HEK293 (cell line): Measurements from ENCODE around the gene DEDD.
A peak's percentile ranks its signal among the peaks of the same experiment; 100 is the strongest.

Source experiments
- CTCF ChIA-PET: fragments of 350-600 bp; formaldehyde crosslinking; extraction: SDS; loops from one replicate; lab custom pipeline; 2021; ENCODE audit warnings: antibody characterized with exemption; lab: Yijun Ruan, JAX
- POLR2A ChIA-PET: fragments of 300-600 bp; formaldehyde crosslinking; extraction: SDS; loops from one replicate; lab custom pipeline; 2020; ENCODE audit warnings: antibody characterized with exemption, inconsistent platforms; lab: Yijun Ruan, JAX
- H3K27ac ChIP-seq: fragments of 200-500 bp; sonication (Bioruptor generic); 2 replicates; pipeline ENCODE4 v1.5.1; 2014; ENCODE audit warnings: low read depth, low read length, control low read depth, inconsistent platforms; ENCODE audit errors: extremely low read depth
- H3K36me3 ChIP-seq, 2 experiments: fragments of 200-500 bp in 1 of 2; sonication (Bioruptor generic) in 1 of 2; 1 replicate in 1 of 2; 2 replicates in 1 of 2; pipeline ENCODE4 v1.5.1; 2014 to 2017; ENCODE audit warnings: inconsistent platforms in 2 of 2, low read length in 2 of 2; ENCODE audit not compliant: control insufficient read depth in 2 of 2, insufficient read depth in 1 of 2
- H3K4me1 ChIP-seq: fragments of 200-500 bp; sonication (Bioruptor generic); 2 replicates; pipeline ENCODE4 v1.5.1; 2014; ENCODE audit warnings: mild to moderate bottlenecking, low read length, inconsistent platforms; ENCODE audit not compliant: control insufficient read depth, insufficient read depth
- H3K4me3 ChIP-seq: 2 replicates; pipeline ENCODE4 v1.5.1; 2011; ENCODE audit warnings: low read depth, mild to moderate bottlenecking, control low read depth, low read length, moderate library complexity
- H3K9me3 ChIP-seq: fragments of 200-500 bp; sonication (Bioruptor generic); 2 replicates; pipeline ENCODE4 v1.5.1; 2014; ENCODE audit warnings: low read depth, low read length, inconsistent platforms; ENCODE audit not compliant: control insufficient read depth, insufficient read depth
- GLI2 ChIP-seq: fragments of 450-650 bp; formaldehyde crosslinking; IDR thresholded peaks from 2 replicates; pipeline ENCODE4; 2017; ENCODE audit warnings: missing biosample characterization, missing genetic modification characterization, low read depth, borderline replicate concordance
- KLF8 ChIP-seq: fragments of 450-650 bp; formaldehyde crosslinking; IDR thresholded peaks from 2 replicates; pipeline ENCODE4 v1.5.1; 2016; ENCODE audit warnings: missing biosample characterization, missing genetic modification characterization
- RBAK ChIP-seq: fragments of 450-650 bp; formaldehyde crosslinking; IDR thresholded peaks from 2 replicates; pipeline ENCODE4 v1.5.1; 2016; ENCODE audit warnings: missing biosample characterization, missing genetic modification characterization
- SCRT1 ChIP-seq: fragments of 450-650 bp; formaldehyde crosslinking; IDR thresholded peaks from 2 replicates; pipeline ENCODE4 v1.5.1; 2016; ENCODE audit warnings: missing biosample characterization, missing genetic modification characterization, borderline replicate concordance
- SCRT2 ChIP-seq: fragments of 450-650 bp; formaldehyde crosslinking; IDR thresholded peaks from 2 replicates; pipeline ENCODE4 v1.5.1; 2016; ENCODE audit warnings: missing biosample characterization, missing genetic modification characterization
- ZBTB10 ChIP-seq: fragments of 450-650 bp; formaldehyde crosslinking; IDR thresholded peaks from 2 replicates; pipeline ENCODE4 v1.5.1; 2016; ENCODE audit warnings: missing biosample characterization, missing genetic modification characterization
- ZBTB20 ChIP-seq: fragments of 450-650 bp; formaldehyde crosslinking; IDR thresholded peaks from 2 replicates; pipeline ENCODE4 v1.5.1; 2016; ENCODE audit warnings: missing biosample characterization, missing genetic modification characterization
- ZFP37 ChIP-seq: fragments of 450-650 bp; formaldehyde crosslinking; IDR thresholded peaks from 2 replicates; pipeline ENCODE4 v1.5.1; 2016; ENCODE audit warnings: missing biosample characterization, missing genetic modification characterization
- ZNF112 ChIP-seq: fragments of 450-650 bp; formaldehyde crosslinking; IDR thresholded peaks from 2 replicates; pipeline ENCODE4 v1.5.0; 2017; ENCODE audit warnings: missing biosample characterization, missing genetic modification characterization
- ZNF175 ChIP-seq: fragments of 450-650 bp; formaldehyde crosslinking; IDR thresholded peaks from 2 replicates; pipeline ENCODE4 v1.5.1; 2016; ENCODE audit warnings: missing biosample characterization, missing genetic modification characterization
- ZNF211 ChIP-seq: fragments of 450-650 bp; formaldehyde crosslinking; IDR thresholded peaks from 2 replicates; pipeline ENCODE4 v1.5.1; 2016; ENCODE audit warnings: low read depth, missing biosample characterization, missing genetic modification characterization
- ZNF280C ChIP-seq: fragments of 450-650 bp; formaldehyde crosslinking; IDR thresholded peaks from 2 replicates; pipeline ENCODE4 v1.5.1; 2016; ENCODE audit warnings: missing biosample characterization, missing genetic modification characterization
- ZNF292 ChIP-seq: fragments of 450-650 bp; formaldehyde crosslinking; IDR thresholded peaks from 2 replicates; pipeline ENCODE4 v1.5.1; 2016; ENCODE audit warnings: low read depth, missing biosample characterization, missing genetic modification characterization, borderline replicate concordance
- ZNF37A ChIP-seq: fragments of 450-650 bp; IDR thresholded peaks from 2 replicates; pipeline ENCODE4 v1.5.1; 2018; ENCODE audit warnings: missing biosample characterization, missing genetic modification characterization
- ZNF473 ChIP-seq: fragments of 450-650 bp; formaldehyde crosslinking; IDR thresholded peaks from 2 replicates; pipeline ENCODE4 v1.5.1; 2017; ENCODE audit warnings: missing biosample characterization, missing genetic modification characterization
- ZNF513 ChIP-seq: fragments of 450-650 bp; IDR thresholded peaks from 2 replicates; pipeline ENCODE4 v1.5.1; 2018; ENCODE audit warnings: missing biosample characterization, missing genetic modification characterization
- ZNF600 ChIP-seq: fragments of 450-650 bp; formaldehyde crosslinking; IDR thresholded peaks from 2 replicates; pipeline ENCODE4 v1.5.1; 2016; ENCODE audit warnings: missing biosample characterization, missing genetic modification characterization
- ZNF610 ChIP-seq: fragments of 450-650 bp; formaldehyde crosslinking; IDR thresholded peaks from 2 replicates; pipeline ENCODE4 v1.5.1; 2016; ENCODE audit warnings: missing biosample characterization, missing genetic modification characterization, borderline replicate concordance
- ZNF623 ChIP-seq: fragments of 450-650 bp; formaldehyde crosslinking; IDR thresholded peaks from 2 replicates; pipeline ENCODE4 v1.5.1; 2016; ENCODE audit warnings: missing biosample characterization, missing genetic modification characterization
- ZNF626 ChIP-seq: fragments of 450-650 bp; sonication (Bioruptor Pico); formaldehyde crosslinking; IDR thresholded peaks from 2 replicates; pipeline ENCODE4 v1.5.1; 2018; ENCODE audit warnings: missing biosample characterization, missing genetic modification characterization, inconsistent platforms
- ZNF629 ChIP-seq: fragments of 450-650 bp; formaldehyde crosslinking; IDR thresholded peaks from 2 replicates; pipeline ENCODE4 v1.5.1; 2017; ENCODE audit warnings: missing biosample characterization, missing genetic modification characterization
- ZNF660 ChIP-seq: fragments of 450-650 bp; IDR thresholded peaks from 2 replicates; pipeline ENCODE4 v1.5.1; 2018; ENCODE audit warnings: missing biosample characterization, mild to moderate bottlenecking, missing genetic modification characterization
- ZNF704 ChIP-seq: fragments of 450-650 bp; formaldehyde crosslinking; IDR thresholded peaks from 2 replicates; pipeline ENCODE4 v1.5.1; 2016; ENCODE audit warnings: missing biosample characterization, missing genetic modification characterization
- ZNF747 ChIP-seq: fragments of 450-650 bp; formaldehyde crosslinking; IDR thresholded peaks from 2 replicates; pipeline ENCODE4 v1.5.1; 2016; ENCODE audit warnings: missing biosample characterization, missing genetic modification characterization
- ZSCAN18 ChIP-seq: fragments of 450-650 bp; formaldehyde crosslinking; IDR thresholded peaks from 2 replicates; pipeline ENCODE4 v1.5.1; 2016; ENCODE audit warnings: missing biosample characterization, missing genetic modification characterization

The DEDD gene

GRCh38 chr1:161128591-161129420, 3.7 kb downstream of the DEDD start:
- no peak overlapping the region for H3K27ac ChIP-seq
- no peaks in the 10 kb centered on the region for H3K9me3 ChIP-seq
- ChIA-PET CTCF (interaction anchor here (0.9 kb wide), 1 partner anchor 11 kb away, joined by 3 read pairs; no protein-coding TSS in a partner anchor), POLR2A (no interaction called here)
- 0 out of 2 replicates have a peak, but pooled peaks cover 2% of the 10 kb centered on the region for H3K4me1 ChIP-seq
- no peak for TF ChIP-seq ZNF704 (tag by site-specific recombination)
- no peak for TF ChIP-seq ZNF473 (tag by site-specific recombination)
- no peak for TF ChIP-seq ZBTB20 (tag by site-specific recombination)
- TF ChIP-seq ZSCAN18 (tag by site-specific recombination), result no peak
- TF ChIP-seq ZNF600 (tag by site-specific recombination), result no peak
- TF ChIP-seq ZNF112 (tag by site-specific recombination), result no peak
- TF ChIP-seq ZNF747 (tag by site-specific recombination), result no peak
- TF ChIP-seq ZNF660 (tag by site-specific recombination), result no peak
- no peak for TF ChIP-seq ZNF37A (tag by site-specific recombination)
- TF ChIP-seq ZNF626, result no peak
- TF ChIP-seq ZNF280C (tag by site-specific recombination), result no peak
- TF ChIP-seq ZNF610 (tag by site-specific recombination), result no peak
- no peak for TF ChIP-seq ZNF292 (tag by site-specific recombination)
- no peak for TF ChIP-seq ZNF211
- TF ChIP-seq ZBTB10 (tag by site-specific recombination), result no peak
- peaks cover 6 to 62% of the 10 kb centered on the region in 2 experiments; a peak in 2 of 3 replicates for H3K36me3 ChIP-seq
- no peak overlapping the region for H3K4me3 ChIP-seq

- Histone ChIP-seq H3K36me3 (peaks cover 11 to 73% of the 10 kb centered on the region in 2 experiments), H3K4me3 (no peak overlapping the region), H3K4me1 (0 out of 2 replicates have a peak, but pooled peaks cover 2% of the 10 kb centered on the region), H3K9me3 (no peaks in the 10 kb centered on the region), H3K27ac (no peak overlapping the region)
- POLR2A ChIA-PET, result interaction anchor here (1.0 kb wide), 1 partner anchor 10 kb away, joined by 4 read pairs; the partner anchor contains the start of genes NIT1 and PFDN2
- CTCF ChIA-PET, result interaction anchor here (0.7 to 1.2 kb wide), 3 partner anchors 10 to 961 kb away, joined by 3 to 4 read pairs (median 4); partner anchors contain the start of gene KLHDC9
- TF ChIP-seq ZNF175 (no peak), ZNF629 (tag by site-specific recombination) (no peak), SCRT2 (tag by site-specific recombination) (peak; percentile 96), SCRT1 (tag by site-specific recombination) (peak; percentile 90), ZFP37 (tag by site-specific recombination) (no peak), RBAK (tag by site-specific recombination) (no peak), KLF8 (tag by site-specific recombination) (no peak), ZNF513 (no peak), ZNF37A (tag by site-specific recombination) (no peak), ZNF623 (tag by site-specific recombination) (no peak), GLI2 (tag by site-specific recombination) (no peak)
These were observed 4.8 kb downstream of the DEDD start for GRCh38 chr1:161127649-161128048.
